DMS153 treated with DMSO at 0.1 percent for 48 hours (cell line): ENCODE measurements around the gene EN2.

Experiments
- DNase-seq: peaks from one replicate; lab custom pipeline; 2025; ENCODE audit not compliant: unreplicated experiment; lab: John Stamatoyannopoulos, UW

Gene EN2

GRCh38 chr7:155458111-155458877 is at the start of gene EN2:
TSS of gene EN2 (plus strand) at chr7:155458129. CDS start at chr7:155458378, 249 bp downstream.
- DNase-seq: no peak

GRCh38 chr7:155408651-155409586 is 49.0 kb upstream of the EN2 start:
- no peak for DNase-seq

GRCh38 chr7:155409980-155410379 is 47.9 kb upstream of the EN2 start:
- no peak for DNase-seq

- no peak for DNase-seq
These were observed 47.5 kb upstream of the EN2 start for GRCh38 chr7:155410431-155410830.

- DNase-seq: no peak
These were observed 46.1 kb upstream of the EN2 start for GRCh38 chr7:155411718-155412415.

- peak; percentile 44 for DNase-seq
These were observed 45.3 kb upstream of the EN2 start for GRCh38 chr7:155412416-155413253.

- no peak for DNase-seq
These were observed 43.1 kb upstream of the EN2 start for GRCh38 chr7:155414547-155415492.

GRCh38 chr7:155416646-155417380 is 41.1 kb upstream of the EN2 start:
- DNase-seq: no peak

- no peak for DNase-seq
These were observed 39.6 kb upstream of the EN2 start for GRCh38 chr7:155418304-155418703.

GRCh38 chr7:155418941-155419755 is 38.8 kb upstream of the EN2 start:
- DNase-seq: no peak

- no peak for DNase-seq
These were observed 37.8 kb upstream of the EN2 start for GRCh38 chr7:155420116-155420515.

- DNase-seq: no peak
These were observed 35.8 kb upstream of the EN2 start for GRCh38 chr7:155422151-155422550.

GRCh38 chr7:155422599-155423336 is 35.2 kb upstream of the EN2 start:
- no peak for DNase-seq

GRCh38 chr7:155423337-155424285 is 34.3 kb upstream of the EN2 start:
- DNase-seq: no peak

- no peak for DNase-seq
These were observed 33.5 kb upstream of the EN2 start for GRCh38 chr7:155424301-155425010.

- DNase-seq: no peak
These were observed 33.0 kb upstream of the EN2 start for GRCh38 chr7:155425011-155425340.
